HepG2 (cell line): ENCODE measurements around the gene HIGD1A. TPM values are rescaled to one million over a fixed set of nuclear protein-coding genes. Genes with fewer than 3 reads are reported as not detected.
A peak's percentile ranks its signal among the peaks of the same experiment; 100 is the strongest.

ENCODE experiments used
- ARID5B ChIP-seq: IDR thresholded peaks from 2 replicates; pipeline ENCODE4 v1.4.0; 2020; ENCODE audit warnings: mild to moderate bottlenecking, missing genetic modification reagents
- HMGXB4 ChIP-seq, 2 experiments: sonication (generic) in 1 of 2; formaldehyde crosslinking in 1 of 2; IDR thresholded peaks; 2 replicates each; pipeline versions ENCODE4 v1.4.0 to v1.6.1; 2018 to 2020; ENCODE audit warnings: missing genetic modification reagents in 2 of 2, borderline replicate concordance in 1 of 2, low read depth in 1 of 2, mild to moderate bottlenecking in 1 of 2, missing biosample characterization in 1 of 2
- IKZF1 ChIP-seq: fragments of 450-650 bp; IDR thresholded peaks from 2 replicates; pipeline ENCODE4 v1.7.1; 2016
- JUNB ChIP-seq: sonication (generic); formaldehyde crosslinking; IDR thresholded peaks from 2 replicates; pipeline ENCODE4 v1.8.0; 2022; ENCODE audit warnings: missing genetic modification reagents, mild to moderate bottlenecking, borderline replicate concordance
- JUND ChIP-seq: sonication (generic); formaldehyde crosslinking; IDR thresholded peaks from 2 replicates; pipeline ENCODE4 v1.8.0; 2022; ENCODE audit warnings: mild to moderate bottlenecking, missing genetic modification reagents
- KMT2B ChIP-seq: IDR thresholded peaks from 2 replicates; pipeline ENCODE4 v1.6.1; 2016; ENCODE audit warnings: missing genetic modification reagents, missing compliant biosample characterization
- MAFG ChIP-seq: sonication (generic); formaldehyde crosslinking; IDR thresholded peaks from 2 replicates; pipeline ENCODE4 v1.5.1; 2020; ENCODE audit warnings: mild to moderate bottlenecking, missing genetic modification reagents
- PHF21A ChIP-seq: sonication (generic); formaldehyde crosslinking; IDR thresholded peaks from 2 replicates; pipeline ENCODE4 v1.5.0; 2020; ENCODE audit warnings: mild to moderate bottlenecking, missing genetic modification reagents
- POLR2AphosphoS2 ChIP-seq: IDR thresholded peaks from 2 replicates; pipeline ENCODE4 v1.6.1; 2011; ENCODE audit warnings: low read depth, low read length, improper control_type of control experiment
- TCF12 ChIP-seq, 2 experiments: fragments of 450-650 bp in 1 of 2; sonication (generic) in 1 of 2; formaldehyde crosslinking in 1 of 2; IDR thresholded peaks; 2 replicates each; pipeline versions ENCODE4 v1.6.1 to v1.8.0; 2017 to 2022; ENCODE audit warnings: antibody characterized with exemption in 1 of 2, mild to moderate bottlenecking in 1 of 2, missing genetic modification reagents in 1 of 2, moderate library complexity in 1 of 2
- TP53 ChIP-seq: sonication (generic); formaldehyde crosslinking; conservative IDR thresholded peaks from 2 replicates; pipeline ENCODE4 v1.4.0; 2020; ENCODE audit warnings: missing genetic modification reagents
- USF2 ChIP-seq, 2 experiments: sonication (generic) in 1 of 2; formaldehyde crosslinking in 1 of 2; IDR thresholded peaks; 2 replicates each; pipeline versions ENCODE4 v1.5.1 to v1.6.1; 2011 to 2020; ENCODE audit warnings: borderline replicate concordance in 1 of 2, low read depth in 1 of 2, low read length in 1 of 2, mild to moderate bottlenecking in 1 of 2, missing genetic modification reagents in 1 of 2, moderate library complexity in 1 of 2
- ZBTB38 ChIP-seq: sonication (generic); formaldehyde crosslinking; IDR thresholded peaks from 2 replicates; pipeline ENCODE4 v1.5.1; 2020; ENCODE audit warnings: mild to moderate bottlenecking, missing genetic modification reagents
- ZNF274 ChIP-seq: sonication (generic); formaldehyde crosslinking; IDR thresholded peaks from 2 replicates; pipeline ENCODE4 v1.5.1; 2020; ENCODE audit warnings: mild to moderate bottlenecking, missing genetic modification reagents
- ZNF546 ChIP-seq: sonication (generic); formaldehyde crosslinking; conservative IDR thresholded peaks from 2 replicates; pipeline ENCODE4 v1.8.1; 2023; ENCODE audit warnings: mild to moderate bottlenecking, missing genetic modification reagents
- ZNF670 ChIP-seq: sonication (generic); formaldehyde crosslinking; IDR thresholded peaks from 2 replicates; pipeline ENCODE4 v1.8.0; 2022; ENCODE audit warnings: mild to moderate bottlenecking, missing genetic modification reagents, borderline replicate concordance
- ZNF704 ChIP-seq: sonication (generic); formaldehyde crosslinking; IDR thresholded peaks from 2 replicates; pipeline ENCODE4 v1.8.1; 2023; ENCODE audit warnings: mild to moderate bottlenecking, inconsistent platforms, moderate library complexity, missing genetic modification reagents, borderline replicate concordance
- ZSCAN5A ChIP-seq: sonication (generic); formaldehyde crosslinking; IDR thresholded peaks from 2 replicates; pipeline ENCODE4 v1.8.0; 2022; ENCODE audit warnings: mild to moderate bottlenecking, missing genetic modification reagents, borderline replicate concordance
- polyA plus RNA-seq, 8 experiments: library from polyadenylated mRNA; depleted of rRNA in 3 of 8; stranded (reverse) in 7 of 8; unstranded in 1 of 8; fragments of >200 nt; fragmentation: Illumina TruSeq in 4 of 8; extraction: Trizol in 4 of 8; gene quantifications; 2 replicates each; pipeline versions ENCODE4 v1.2.1 to v1.2.3, GENCODE V29; 2011 to 2016; ENCODE audit warnings: low read depth in 4 of 8, missing spikeins in 1 of 8, mixed read lengths in 1 of 8; ENCODE audit not compliant: insufficient read depth in 1 of 8
- total RNA-seq, 5 experiments: library from RNA; depleted of rRNA; stranded (reverse); fragments of >200 nt; fragmentation: Illumina TruSeq; extraction: Trizol; gene quantifications; 2 replicates each; pipeline ENCODE4 v1.2.3, GENCODE V29; 2016; ENCODE audit warnings: low read depth in 1 of 5

HIGD1A gene
- total and polyA plus RNA-seq, 2 of the 13 experiments (the other 11 are each of a cell fraction or from before 2014, with no cell fraction given): 222 to 253 TPM

- TF ChIP-seq ZNF704 (CRISPR knock-in tag): no peak
- no peak for TF ChIP-seq ZNF546 (CRISPR knock-in tag)
- TF ChIP-seq ARID5B (CRISPR knock-in tag): peak; percentile 62
- TF ChIP-seq KMT2B: no peak
- no peak for TF ChIP-seq MAFG (CRISPR knock-in tag)
- TF ChIP-seq IKZF1: no peak
- no peak for TF ChIP-seq ZNF670 (CRISPR knock-in tag)
- peak; percentile 48; the same call in 1 of the 2 replicates for TF ChIP-seq PHF21A (CRISPR knock-in tag)
- TF ChIP-seq TP53 (CRISPR knock-in tag): no peak
- TF ChIP-seq TCF12 (IDR thresholded peaks at IDR 0.05): no peak
- TF ChIP-seq TCF12 (CRISPR knock-in tag; IDR thresholded peaks at IDR 0.05): no peak
- TF ChIP-seq JUND: no peak
- 0 out of 4 replicates have a peak, but pooled peaks of 1 of the 2 experiments have one; percentile 38 for TF ChIP-seq HMGXB4 (CRISPR knock-in tag; IDR thresholded peaks at IDR 0.05; ENCODE audit: borderline replicate concordance in 1 of 2, low read depth in 1 of 2)
- no peak for TF ChIP-seq ZNF274 (CRISPR knock-in tag)
- no peak for TF ChIP-seq USF2 (IDR thresholded peaks at IDR 0.05; ENCODE audit: low read depth, low read length)
- no peak for TF ChIP-seq USF2 (CRISPR knock-in tag; IDR thresholded peaks at IDR 0.05; ENCODE audit: borderline replicate concordance)
- TF ChIP-seq ZBTB38 (CRISPR knock-in tag): no peak
- TF ChIP-seq ZSCAN5A (CRISPR knock-in tag): no peak
- no peak for TF ChIP-seq POLR2AphosphoS2
- no peak for TF ChIP-seq JUNB (CRISPR knock-in tag)
Observed at GRCh38 chr3:42822828-42823227, 18.5 kb upstream of the HIGD1A start (continued).
